CD14-positive monocyte (primary cell): ENCODE results near the gene ITGA3. TPM values are rescaled to one million over a fixed set of nuclear protein-coding genes. Genes with fewer than 3 reads are reported as not detected.
A peak's percentile ranks its signal among the peaks of the same experiment; 100 is the strongest.

Experiments
- DNase-seq, 3 donors: peaks; one replicate each; pipeline ENCODE4 v3.0.0-alpha.2; 2011 to 2022
- H2AFZ ChIP-seq: 2 replicates; pipeline ENCODE4 v1.6.0; 2012; ENCODE audit warnings: mild to moderate bottlenecking, low read depth, low read length, inconsistent platforms; ENCODE audit not compliant: insufficient read depth, poor library complexity, severe bottlenecking
- H3K27ac ChIP-seq, 2 donors: 1 replicate in 1 of 2; 2 replicates in 1 of 2; pipeline ENCODE4 v1.5.1; 2012 to 2013; ENCODE audit warnings: low read length in 2 of 2, control low read depth in 1 of 2, inconsistent platforms in 1 of 2, low read depth in 1 of 2, mild to moderate bottlenecking in 1 of 2
- H3K27me3 ChIP-seq, 2 donors: one replicate each; pipeline versions ENCODE4 v1.6.0 to v1.6.1; 2011 to 2013; ENCODE audit warnings: low read length in 2 of 2; ENCODE audit not compliant: control insufficient read depth in 2 of 2, insufficient read depth in 2 of 2
- H3K36me3 ChIP-seq, 2 donors: replicated peaks in 1 of 2; 1 replicate in 1 of 2; 2 replicates in 1 of 2; pipeline versions ENCODE4 v1.5.1 to v1.6.1; 2012 to 2013; ENCODE audit warnings: low read length in 2 of 2, control low read depth in 1 of 2, inconsistent platforms in 1 of 2, mild to moderate bottlenecking in 1 of 2; ENCODE audit not compliant: insufficient read depth in 2 of 2, control insufficient read depth in 1 of 2
- H3K4me1 ChIP-seq, 2 donors: 1 replicate in 1 of 2; 2 replicates in 1 of 2; pipeline versions ENCODE4 v1.5.1 to v1.6.1; 2012 to 2013; ENCODE audit warnings: low read length in 2 of 2, control low read depth in 1 of 2, inconsistent platforms in 1 of 2, mild to moderate bottlenecking in 1 of 2, moderate library complexity in 1 of 2; ENCODE audit not compliant: insufficient read depth in 2 of 2, control insufficient read depth in 1 of 2
- H3K4me2 ChIP-seq: replicated peaks from 2 replicates; pipeline ENCODE3; 2012; ENCODE audit warnings: low read length, moderate library complexity, mild to moderate bottlenecking; ENCODE audit not compliant: poor library complexity, severe bottlenecking; ENCODE audit errors: extremely low read depth
- H3K4me3 ChIP-seq, 3 experiments: fragments of 200-600 bp in 1 of 3; sonication (generic) in 1 of 3; replicated peaks in 1 of 3; 1 replicate in 2 of 3; 2 replicates in 1 of 3; pipeline ENCODE4 v1.5.1; 2011 to 2013; ENCODE audit warnings: low read length in 3 of 3, mild to moderate bottlenecking in 3 of 3, control low read depth in 2 of 3, low read depth in 2 of 3, inconsistent platforms in 1 of 3, moderate library complexity in 1 of 3
- H3K79me2 ChIP-seq: 2 replicates; pipeline ENCODE4 v1.6.0; 2012; ENCODE audit warnings: mild to moderate bottlenecking, control low read depth, inconsistent platforms, low read length, moderate library complexity; ENCODE audit not compliant: insufficient read depth
- H3K9ac ChIP-seq: 2 replicates; pipeline ENCODE4 v1.6.0; 2017; ENCODE audit warnings: low read length, mild to moderate bottlenecking; ENCODE audit not compliant: insufficient read depth, poor library complexity, severe bottlenecking
- H3K9me3 ChIP-seq, 2 donors: replicated peaks in 1 of 2; 1 replicate in 1 of 2; 2 replicates in 1 of 2; pipeline versions ENCODE4 v1.5.1 to v1.6.1; 2012 to 2013; ENCODE audit warnings: low read length in 2 of 2, control low read depth in 1 of 2; ENCODE audit not compliant: control insufficient read depth in 1 of 2, insufficient read depth in 1 of 2
- H4K20me1 ChIP-seq: 2 replicates; pipeline ENCODE4 v1.6.0; 2012; ENCODE audit warnings: mild to moderate bottlenecking, low read length, control low read depth, moderate library complexity; ENCODE audit not compliant: insufficient read depth
- H3K27ac Mint-ChIP-seq, 7 donors: one replicate each; pipeline ENCODE4 v1.8.0; 2020; ENCODE audit warnings: mild to moderate bottlenecking in 7 of 7, mixed read lengths in 7 of 7, moderate library complexity in 6 of 7, inconsistent platforms in 2 of 7
- H3K27me3 Mint-ChIP-seq, 3 donors: one replicate each; pipeline ENCODE4 v1.8.0; 2021 to 2022; ENCODE audit warnings: low read depth in 3 of 3, mild to moderate bottlenecking in 3 of 3, mixed read lengths in 3 of 3, moderate library complexity in 3 of 3, inconsistent platforms in 1 of 3
- H3K36me3 Mint-ChIP-seq, 2 donors: one replicate each; pipeline ENCODE4 v1.8.0; 2020; ENCODE audit warnings: mixed read lengths in 2 of 2, inconsistent platforms in 1 of 2, mild to moderate bottlenecking in 1 of 2
- H3K4me1 Mint-ChIP-seq: one replicate; pipeline ENCODE4 v1.8.0; 2020; ENCODE audit warnings: mild to moderate bottlenecking, mixed read lengths
- H3K4me3 Mint-ChIP-seq, 2 donors: one replicate each; pipeline ENCODE4 v1.8.0; 2020; ENCODE audit warnings: mild to moderate bottlenecking in 2 of 2, mixed read lengths in 2 of 2, moderate library complexity in 1 of 2
- H3K9me3 Mint-ChIP-seq, 7 donors: one replicate each; pipeline ENCODE4 v1.8.0; 2020 to 2022; ENCODE audit warnings: mixed read lengths in 7 of 7, mild to moderate bottlenecking in 6 of 7, moderate library complexity in 6 of 7, inconsistent platforms in 2 of 7
- WGBS: methylation state at CpG from one replicate; pipeline ENCODE4 v1.1.5; 2013; ENCODE audit warnings: missing lambda C conversion rate; ENCODE audit not compliant: insufficient coverage; 5-methylcytosine and 5-hydroxymethylcytosine counted together
- intact Hi-C, 2 donors: fragments of 100-400 bp; cut with micrococcal nuclease; formaldehyde crosslinking; loops; one replicate each; pipeline versions ENCODE4 v1.15.0 to v1.15.1; 2023
- polyA plus RNA-seq, 3 donors: library from polyadenylated mRNA; depleted of rRNA in 1 of 3; unstranded in 2 of 3; stranded (reverse) in 1 of 3; fragments of 300-500 nt in 2 of 3; fragments of >200 nt in 1 of 3; fragmentation: Illumina TruSeq in 2 of 3; gene quantifications; 1 replicate in 2 of 3; 2 replicates in 1 of 3; pipeline ENCODE4 v1.2.3, GENCODE V29; 2012 to 2021
- TF ChIP-seq, protein P1 (sequence below): fragments of 200-600 bp; IDR thresholded peaks from one replicate; pipeline ENCODE4 v1.8.0; 2022; ENCODE audit warnings: antibody characterized with exemption, mild to moderate bottlenecking

ITGA3 gene
- polyA plus RNA-seq, 3 donors, result 0.31 to 0.36 TPM; not detected in 1

DNA sequence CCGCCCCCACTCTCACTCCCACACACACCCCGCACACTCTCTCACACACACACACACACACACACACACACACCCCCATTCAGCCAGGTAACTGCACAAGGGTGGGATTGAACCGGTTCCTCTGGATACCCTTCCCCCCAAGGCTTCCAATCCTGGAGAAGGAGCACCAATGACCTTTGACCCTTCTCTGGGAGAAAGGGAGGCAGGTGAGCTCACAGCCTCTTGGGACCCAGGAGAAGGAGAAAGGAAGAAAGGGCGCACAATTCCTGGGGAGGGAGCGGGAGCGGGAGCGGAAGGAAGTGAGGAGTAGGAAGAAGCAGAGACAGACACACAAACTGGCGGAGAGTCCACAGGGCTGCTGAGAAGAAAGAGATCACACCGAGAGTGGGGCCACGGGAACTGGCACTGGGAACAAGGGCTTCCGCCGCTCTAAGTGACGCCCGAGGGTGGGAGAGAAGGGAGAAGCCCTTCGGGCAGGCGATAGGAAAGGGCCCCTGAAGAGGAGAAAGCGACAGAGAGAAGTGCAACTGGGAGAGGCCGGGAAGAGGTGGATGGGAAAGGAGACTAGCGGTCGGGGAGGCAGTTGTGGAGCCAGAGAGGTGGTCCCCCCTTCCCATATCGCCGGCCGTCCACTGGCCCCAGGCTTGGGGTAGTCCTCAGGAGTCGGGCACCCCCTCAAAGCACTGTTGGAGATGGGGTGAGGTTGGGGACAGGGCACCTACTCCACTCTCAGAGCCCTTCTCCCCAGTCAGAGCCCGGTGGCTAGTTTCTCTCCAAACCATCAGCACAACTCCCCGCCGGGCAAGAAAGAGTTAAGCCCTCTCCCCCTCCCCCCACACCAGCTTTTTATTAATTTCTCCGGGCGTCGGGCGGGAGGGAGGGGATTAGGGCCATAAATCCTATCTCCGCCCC is 72.8 kb downstream of the ITGA3 start:
- under 1% methylated on average over 14 of the region's 32 CpGs for WGBS

DNA sequence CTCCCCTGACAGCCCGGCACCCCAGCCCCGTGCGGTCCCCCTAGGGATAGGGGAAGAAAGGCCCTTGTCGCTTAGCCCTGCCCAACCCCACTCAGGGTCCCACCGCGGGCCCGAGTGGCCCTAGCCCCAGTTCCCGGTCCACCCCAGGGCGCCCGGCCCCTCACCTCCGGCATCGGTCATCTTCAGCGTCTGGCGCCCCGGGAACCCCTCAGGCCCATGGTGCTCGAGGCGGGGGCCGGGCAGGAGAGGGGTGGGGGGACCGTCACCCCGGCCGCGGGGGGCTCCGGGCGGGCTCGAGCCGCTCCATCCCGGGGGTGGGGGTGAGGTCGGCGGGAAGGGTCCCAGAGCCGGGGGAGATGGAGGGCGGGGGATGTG is 73.4 kb downstream of the ITGA3 start:
- Histone ChIP-seq H3K36me3 (peaks cover 10 to 16% of the 10 kb centered on the region in 2 donors), H3K4me3 (peak overlapping the region in 1 of 3 experiments; percentile 25), H3K9ac (no peak overlapping the region), H3K27me3 (peaks cover 32 to 55% of the 10 kb centered on the region in 2 donors), H3K9me3 (peaks cover 3 to 13% of the 10 kb centered on the region in 2 donors), H3K79me2 (no peaks in the 10 kb centered on the region), H3K4me1 (peaks cover 24 to 36% of the 10 kb centered on the region in 2 donors), H4K20me1 (peaks cover 38% of the 10 kb centered on the region), H3K4me2 (peak overlapping the region; percentile 42), H3K27ac (no peak overlapping the region), H2AFZ (no peak overlapping the region)
- TF ChIP-seq, protein P1, sequence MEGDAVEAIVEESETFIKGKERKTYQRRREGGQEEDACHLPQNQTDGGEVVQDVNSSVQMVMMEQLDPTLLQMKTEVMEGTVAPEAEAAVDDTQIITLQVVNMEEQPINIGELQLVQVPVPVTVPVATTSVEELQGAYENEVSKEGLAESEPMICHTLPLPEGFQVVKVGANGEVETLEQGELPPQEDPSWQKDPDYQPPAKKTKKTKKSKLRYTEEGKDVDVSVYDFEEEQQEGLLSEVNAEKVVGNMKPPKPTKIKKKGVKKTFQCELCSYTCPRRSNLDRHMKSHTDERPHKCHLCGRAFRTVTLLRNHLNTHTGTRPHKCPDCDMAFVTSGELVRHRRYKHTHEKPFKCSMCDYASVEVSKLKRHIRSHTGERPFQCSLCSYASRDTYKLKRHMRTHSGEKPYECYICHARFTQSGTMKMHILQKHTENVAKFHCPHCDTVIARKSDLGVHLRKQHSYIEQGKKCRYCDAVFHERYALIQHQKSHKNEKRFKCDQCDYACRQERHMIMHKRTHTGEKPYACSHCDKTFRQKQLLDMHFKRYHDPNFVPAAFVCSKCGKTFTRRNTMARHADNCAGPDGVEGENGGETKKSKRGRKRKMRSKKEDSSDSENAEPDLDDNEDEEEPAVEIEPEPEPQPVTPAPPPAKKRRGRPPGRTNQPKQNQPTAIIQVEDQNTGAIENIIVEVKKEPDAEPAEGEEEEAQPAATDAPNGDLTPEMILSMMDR, result no peak
- Mint-ChIP-seq H3K4me3 (peak overlapping the region; percentile 50 to 85), H3K9me3 (peaks cover 2 to 27% (median 18%) of the 10 kb centered on the region in 7 donors), H3K4me1 (peaks cover 38% of the 10 kb centered on the region), H3K36me3 (peaks cover 22 to 27% of the 10 kb centered on the region in 2 donors), H3K27ac (peak overlapping the region in 1 of 7 donors; percentile 71), H3K27me3 (peaks cover 67 to 77% (median 72%) of the 10 kb centered on the region in 3 donors)
- intact Hi-C loops, result no loop called here
- 0% methylated on average over 5 of the region's 31 CpGs for WGBS
- no peak for DNase-seq

More for the DNA sequence above, 72.8 kb downstream of the ITGA3 start:
- peak overlapping the region in 1 of 3 experiments; percentile 49 for H3K4me3 ChIP-seq
- Mint-ChIP-seq H3K4me3 (peak overlapping the region; percentile 45 to 95), H3K4me1 (peaks cover 38% of the 10 kb centered on the region), H3K9me3 (peaks cover 2 to 27% (median 18%) of the 10 kb centered on the region in 7 donors), H3K27me3 (peaks cover 66 to 81% (median 74%) of the 10 kb centered on the region in 3 donors), H3K36me3 (peaks cover 16 to 21% of the 10 kb centered on the region in 2 donors), H3K27ac (peak overlapping the region in 3 of 7 donors; percentile 19 to 81 (median 64))
- no peak overlapping the region for H2AFZ ChIP-seq
- TF ChIP-seq, protein P1, result no peak
- H3K79me2 ChIP-seq, result no peaks in the 10 kb centered on the region
- no peak overlapping the region for H3K9ac ChIP-seq
- peaks cover 5 to 10% of the 10 kb centered on the region in 2 donors for H3K36me3 ChIP-seq
- DNase-seq, result peak in 2 of 3 donors; percentile 17 to 32
- no peak overlapping the region for H3K27ac ChIP-seq
- H3K4me1 ChIP-seq, result peaks cover 24 to 36% of the 10 kb centered on the region in 2 donors
- H3K27me3 ChIP-seq, result peaks cover 32 to 60% of the 10 kb centered on the region in 2 donors
- H4K20me1 ChIP-seq, result peaks cover 31% of the 10 kb centered on the region
- peak overlapping the region; percentile 42 for H3K4me2 ChIP-seq
- H3K9me3 ChIP-seq, result peaks cover 3 to 13% of the 10 kb centered on the region in 2 donors
- intact Hi-C loops, result no loop called here
